ENCODE data around the gene SLC39A3. TPM values are rescaled to one million over a fixed set of nuclear protein-coding genes. Genes with fewer than 3 reads are reported as not detected.

The SLC39A3 gene
- total and polyA plus RNA-seq, 2 of the 8 experiments (the other 6 are each of a cell fraction or from before 2014, with no cell fraction given): 33.0 to 52.9 TPM

DNA sequence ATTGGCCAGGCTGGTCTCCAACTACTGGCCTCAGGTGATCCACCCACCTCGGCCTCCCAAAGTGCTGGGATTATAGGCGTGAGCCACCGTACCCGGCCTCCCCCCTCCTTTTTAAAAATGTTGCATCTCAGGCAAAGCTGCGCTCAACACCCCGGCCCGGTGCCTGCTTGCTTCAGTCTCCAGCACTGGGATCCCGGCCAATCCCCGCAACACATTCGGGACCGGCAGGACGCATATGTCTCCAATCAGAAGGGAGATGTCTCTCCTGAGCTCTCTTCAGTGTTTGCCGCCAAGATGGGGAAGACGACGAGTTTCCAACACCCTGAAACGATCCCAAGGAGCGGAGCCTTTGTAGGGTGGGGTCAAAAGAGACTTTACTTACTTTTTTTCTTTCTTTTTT is 53.5 kb downstream of the SLC39A3 start:
- Histone ChIP-seq H3K4me3 (ENCODE audit: extremely low read depth in 1 of 4, insufficient read depth in 2 of 4, low read depth in 3 of 4, low read length in 4 of 4) (no peak overlapping the region), H3K79me2 (ENCODE audit: control insufficient read depth in 1 of 2, insufficient read depth in 2 of 2, low read length in 2 of 2) (no peaks in the 10 kb centered on the region), H3K9ac (replicated peaks in 1 of 4; ENCODE audit: extremely low read depth in 1 of 4, low read depth in 3 of 4, low read length in 3 of 4) (no peak overlapping the region), H3K27me3 (replicated peaks in 1 of 4; ENCODE audit: control insufficient read depth in 3 of 4, extremely low read depth in 1 of 4, insufficient read depth in 3 of 4, low read length in 3 of 4) (no peaks in the 10 kb centered on the region), H3K18ac (ENCODE audit: extremely low read depth, low read length) (no peak overlapping the region), H4K20me1 (replicated peaks in 1 of 2; ENCODE audit: control insufficient read depth in 1 of 2, insufficient read depth in 2 of 2, low read length in 2 of 2) (no peaks in the 10 kb centered on the region), H4K91ac (replicated peaks; ENCODE audit: insufficient read length, low read length) (no peak overlapping the region), H3K23me2 (ENCODE audit: low read depth, low read length) (no peaks in the 10 kb centered on the region), H3K79me1 (ENCODE audit: low read depth, low read length) (no peaks in the 10 kb centered on the region), H3K14ac (ENCODE audit: insufficient read length) (no peak overlapping the region), H4K5ac (ENCODE audit: insufficient read length, low read depth, low read length) (no peak overlapping the region), H4K8ac (ENCODE audit: extremely low read depth, insufficient read depth, low read length) (no peak overlapping the region), H3K23ac (ENCODE audit: insufficient read length) (no peak overlapping the region), H2AFZ (ENCODE audit: low read length) (no peak overlapping the region), H2BK20ac (ENCODE audit: low read length) (no peak overlapping the region), H3K4me1 (replicated peaks in 1 of 4; ENCODE audit: control insufficient read depth in 3 of 4, insufficient read depth in 4 of 4, low read length in 3 of 4) (no peaks in the 10 kb centered on the region; a peak in 1 of 7 replicates), H2AK5ac (ENCODE audit: low read depth, low read length) (no peak overlapping the region), H3K56ac (replicated peaks; ENCODE audit: insufficient read length, low read depth, low read length) (no peak overlapping the region), H3K36me3 (ENCODE audit: control insufficient read depth in 2 of 4, insufficient read depth in 4 of 4, low read length in 3 of 4) (no peaks in the 10 kb centered on the region; a peak in 1 of 8 replicates), H2BK15ac (ENCODE audit: low read length) (no peak overlapping the region), H3K4me2 (ENCODE audit: insufficient read depth in 1 of 2, low read depth in 2 of 2, low read length in 2 of 2) (no peak overlapping the region), H3K9me3 (ENCODE audit: insufficient read depth in 2 of 2, low read depth in 1 of 2, low read length in 1 of 2) (no peaks in the 10 kb centered on the region), H3K27ac (ENCODE audit: low read depth, low read length) (no peak overlapping the region), H2BK12ac (ENCODE audit: low read depth, low read length) (no peak overlapping the region), H3K4ac (replicated peaks; ENCODE audit: insufficient read length, low read depth, low read length) (no peak overlapping the region), H2BK5ac (ENCODE audit: low read depth, low read length) (no peak overlapping the region), H2BK120ac (replicated peaks; ENCODE audit: low read depth, low read length) (no peak overlapping the region)
- 85% methylated on average over 15 of the region's 17 CpGs; no CpG with 5 or more reads in 1 of the 2 experiments for WGBS, 2 experiments (ENCODE audit: extremely low coverage in 1 of 2, insufficient coverage in 1 of 2, insufficient read length in 1 of 2, insufficient replicate concordance in 2 of 2, low coverage in 1 of 2, low lambda C conversion rate in 2 of 2, missing lambda C conversion rate in 1 of 2)
- TF ChIP-seq TEAD4 (IDR thresholded peaks at IDR 0.05; ENCODE audit: low read depth, low read length) (no peak), RNF2 (IDR thresholded peaks at IDR 0.05; ENCODE audit: borderline replicate concordance, low read depth, low read length, missing control alignments, poor library complexity, severe bottlenecking) (no peak), EP300 (IDR thresholded peaks at IDR 0.05; ENCODE audit: borderline replicate concordance in 1 of 2, low read depth in 2 of 2, low read length in 2 of 2) (no peak)
- FAIRE-seq (no peak), DNase-seq (ENCODE audit: low read depth in 1 of 2, low spot score in 2 of 2) (no peak)
- ChIA-PET CTCF (ENCODE audit: partially characterized antibody) (interaction anchor here (1.0 to 1.2 kb wide), 3 partner anchors 13 to 49 kb away, joined by 3 to 7 read pairs (median 3); no protein-coding TSS in a partner anchor), POLR2A (ENCODE audit: partially characterized antibody) (interaction anchor here (1.2 to 1.5 kb wide), 2 partner anchors 12 to 15 kb away, joined by 3 to 6 read pairs; partner anchors contain the start of gene GNG7)

Data from H1 (cell line).